Liver (tissue), 9 donors: Measurements from ENCODE around the gene MCM7. TPM values are rescaled to one million over a fixed set of nuclear protein-coding genes. Genes with fewer than 3 reads are reported as not detected.

ENCODE experiments used
- DNase-seq: peaks from one replicate; pipeline ENCODE4 v3.0.0-alpha.2; 2017; ENCODE audit warnings: low spot score
- H3K27ac ChIP-seq, 2 donors: one replicate each; pipeline ENCODE4 v1.7.0; 2013; ENCODE audit warnings: inconsistent platforms in 2 of 2, low read length in 2 of 2, control low read depth in 1 of 2, low read depth in 1 of 2, mild to moderate bottlenecking in 1 of 2
- H3K27me3 ChIP-seq, 4 donors: one replicate each; pipeline versions ENCODE4 v1.6.1 to v1.7.0; 2013; ENCODE audit warnings: low read length in 3 of 4, inconsistent platforms in 1 of 4, mild to moderate bottlenecking in 1 of 4, moderate library complexity in 1 of 4; ENCODE audit not compliant: control insufficient read depth in 4 of 4, insufficient read depth in 4 of 4
- H3K36me3 ChIP-seq, 4 donors: one replicate each; pipeline versions ENCODE4 v1.6.1 to v1.7.0; 2013; ENCODE audit warnings: low read length in 3 of 4, mild to moderate bottlenecking in 3 of 4, low read depth in 1 of 4, moderate library complexity in 1 of 4; ENCODE audit not compliant: control insufficient read depth in 4 of 4, insufficient read depth in 3 of 4
- H3K4me1 ChIP-seq, 4 donors: one replicate each; pipeline versions ENCODE4 v1.6.1 to v1.7.0; 2013; ENCODE audit warnings: low read length in 3 of 4, mild to moderate bottlenecking in 3 of 4, moderate library complexity in 1 of 4; ENCODE audit not compliant: control insufficient read depth in 4 of 4, insufficient read depth in 4 of 4
- H3K4me3 ChIP-seq, 3 donors: one replicate each; pipeline versions ENCODE4 v1.6.1 to v1.7.0; 2013; ENCODE audit warnings: low read length in 3 of 3, control low read depth in 1 of 3, low read depth in 1 of 3, mild to moderate bottlenecking in 1 of 3
- H3K9ac ChIP-seq, 2 donors: one replicate each; pipeline ENCODE4 v1.7.0; 2013; ENCODE audit warnings: low read length in 2 of 2, mild to moderate bottlenecking in 2 of 2, moderate library complexity in 2 of 2, control low read depth in 1 of 2, low read depth in 1 of 2
- H3K9me3 ChIP-seq, 4 donors: one replicate each; pipeline versions ENCODE4 v1.6.1 to v1.7.0; 2013; ENCODE audit warnings: low read length in 3 of 4; ENCODE audit not compliant: control insufficient read depth in 4 of 4
- FOXA1 ChIP-seq: IDR thresholded peaks from 2 replicates; pipeline ENCODE4 v1.6.1; 2016; ENCODE audit warnings: antibody characterized with exemption
- GABPA ChIP-seq, 2 donors: IDR thresholded peaks in 1 of 2; conservative IDR thresholded peaks in 1 of 2; 2 replicates each; pipeline ENCODE4 v1.6.1; 2016; ENCODE audit warnings: antibody characterized with exemption in 2 of 2, mild to moderate bottlenecking in 1 of 2, moderate library complexity in 1 of 2
- HNF4A ChIP-seq, 2 donors: conservative IDR thresholded peaks; 2 replicates each; pipeline ENCODE4 v1.6.1; 2016; ENCODE audit warnings: antibody characterized with exemption in 2 of 2, mild to moderate bottlenecking in 2 of 2
- HNF4G ChIP-seq: IDR thresholded peaks from 2 replicates; pipeline ENCODE4 v1.6.1; 2016; ENCODE audit warnings: antibody characterized with exemption
- JUND ChIP-seq, 2 donors: IDR thresholded peaks; 2 replicates each; pipeline ENCODE4 v1.6.1; 2016; ENCODE audit warnings: antibody characterized with exemption in 2 of 2
- NR2F2 ChIP-seq: IDR thresholded peaks from 2 replicates; pipeline ENCODE4 v1.6.1; 2016; ENCODE audit warnings: antibody characterized with exemption
- RAD21 ChIP-seq, 2 donors: IDR thresholded peaks; 2 replicates each; pipeline ENCODE4 v1.6.1; 2016; ENCODE audit warnings: antibody characterized with exemption in 2 of 2, mild to moderate bottlenecking in 2 of 2
- RXRA ChIP-seq, 2 donors: IDR thresholded peaks; 2 replicates each; pipeline ENCODE4 v1.6.1; 2017 to 2018; ENCODE audit warnings: antibody characterized with exemption in 2 of 2, mild to moderate bottlenecking in 1 of 2
- SP1 ChIP-seq: IDR thresholded peaks from 2 replicates; pipeline ENCODE4 v1.6.1; 2018; ENCODE audit warnings: antibody characterized with exemption, mild to moderate bottlenecking
- TAF1 ChIP-seq: conservative IDR thresholded peaks from 2 replicates; pipeline ENCODE4 v1.6.1; 2016; ENCODE audit warnings: antibody characterized with exemption, mild to moderate bottlenecking
- YY1 ChIP-seq: IDR thresholded peaks from 2 replicates; pipeline ENCODE4 v1.6.1; 2016; ENCODE audit warnings: antibody characterized with exemption, mild to moderate bottlenecking
- WGBS: extraction: QIAGEN DNeasy Blood & Tissue Kit; methylation state at CpG from one replicate; pipeline ENCODE4 v1.1.7; 2013; 5-methylcytosine and 5-hydroxymethylcytosine counted together
- polyA plus RNA-seq, 2 donors: library from polyadenylated mRNA; stranded (reverse) in 1 of 2; unstranded in 1 of 2; fragments of 200-250 nt in 1 of 2; fragments of >200 nt in 1 of 2; fragmentation: Nextera tagmentation in 1 of 2; extraction: Ambion mirVana in 1 of 2; gene quantifications; one replicate each; pipeline versions ENCODE4 v1.2.1 to v1.2.3, GENCODE V29; 2013 to 2015
- total RNA-seq, 2 donors: library from RNA; depleted of rRNA; stranded (reverse); fragments of >200 nt; gene quantifications; one replicate each; pipeline ENCODE4 v1.2.3, GENCODE V29; 2014
- TF ChIP-seq, protein P1 (sequence below): IDR thresholded peaks from 2 replicates; pipeline ENCODE4 v1.6.1; 2016; ENCODE audit warnings: antibody characterized with exemption
- TF ChIP-seq, protein P2 (sequence below): IDR thresholded peaks from 2 replicates; pipeline ENCODE4 v1.6.1; 2016; ENCODE audit warnings: antibody characterized with exemption
- TF ChIP-seq, protein P3 (sequence below): fragments of 150-350 bp; IDR thresholded peaks from 2 replicates; pipeline ENCODE4 v1.5.1; 2017; ENCODE audit warnings: improper control_type of control experiment, low read depth, low read length; ENCODE audit not compliant: missing input control
- donor health status: healthy.
- donor health status: healthy.
- donor health status: healthy.
- donor health status: healthy.
- donor health status: healthy.

Gene MCM7
- total and polyA plus RNA-seq, 4 donors = 12.6 to 143 (median 17.6) TPM

DNA sequence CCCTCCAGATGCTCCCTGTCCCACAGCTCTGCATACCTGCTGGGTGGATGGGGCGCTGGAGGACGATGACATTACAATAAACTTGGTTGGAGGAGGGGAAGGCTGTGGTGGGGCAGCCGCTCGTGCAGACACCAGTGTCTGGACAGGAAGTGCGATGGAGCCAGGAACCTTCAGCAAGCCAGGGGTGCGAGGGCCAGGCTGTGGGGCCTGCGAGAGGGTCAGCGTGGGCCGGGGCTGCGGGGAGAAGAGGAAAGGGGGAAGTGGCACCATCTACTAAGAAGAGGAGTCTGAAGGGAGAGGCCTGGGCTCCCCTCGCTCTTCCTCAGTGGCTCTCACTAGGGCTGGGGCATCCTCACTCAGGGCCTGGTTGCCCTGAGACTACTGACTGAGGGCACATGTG lies 6.7 kb upstream of the MCM7 start:
- Histone ChIP-seq H3K36me3 (peaks cover 3 to 49% (median 26%) of the 10 kb centered on the region in 4 donors), H3K4me3 (no peak overlapping the region), H3K4me1 (no peaks in the 10 kb centered on the region), H3K27me3 (no peaks in the 10 kb centered on the region), H3K9ac (no peak overlapping the region), H3K27ac (no peak overlapping the region), H3K9me3 (no peaks in the 10 kb centered on the region)
- WGBS = 75% methylated on average over 11 of the region's 11 CpGs
- DNase-seq = no peak
- TF ChIP-seq RXRA (IDR thresholded peaks at IDR 0.05) = no peak
- TF ChIP-seq TAF1 = no peak
- no peak for TF ChIP-seq HNF4G
- TF ChIP-seq YY1 = no peak
- no peak for TF ChIP-seq FOXA1

DNA sequence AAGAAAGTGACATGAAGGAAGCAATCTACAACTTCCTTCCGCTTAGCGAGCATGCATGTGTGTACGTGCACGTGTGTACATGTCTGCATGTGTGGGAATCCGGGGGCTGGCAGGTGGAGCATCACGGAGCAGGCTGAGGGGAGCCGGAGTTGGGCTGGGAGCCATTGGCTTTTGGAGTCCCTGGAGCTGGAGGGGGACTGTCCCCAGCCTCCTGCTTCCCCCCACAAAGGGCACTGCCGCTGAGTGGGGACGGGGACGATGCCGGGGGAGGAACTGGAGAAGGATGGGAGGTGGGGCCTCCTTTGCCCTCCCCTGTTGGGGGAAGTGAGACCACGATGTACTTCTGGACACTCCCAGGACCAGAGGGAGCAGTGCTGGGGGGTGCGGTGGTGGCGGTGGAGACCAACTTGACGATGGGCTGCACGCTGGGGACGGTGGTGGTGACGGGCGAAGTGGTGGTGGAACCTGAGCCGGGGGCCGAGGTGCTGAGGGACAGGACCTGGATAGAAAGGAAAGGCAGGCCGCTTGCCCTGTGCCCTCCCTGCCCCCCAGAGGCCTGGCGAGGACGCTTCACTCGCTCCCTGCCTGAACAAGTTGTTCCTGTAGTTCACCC lies 6.0 kb upstream of the MCM7 start:
- H3K27ac ChIP-seq = no peak overlapping the region
- no peak overlapping the region for H3K4me3 ChIP-seq
- no peak for TF ChIP-seq RXRA (IDR thresholded peaks at IDR 0.05)
- TF ChIP-seq SP1 = no peak
- TF ChIP-seq, protein P1, sequence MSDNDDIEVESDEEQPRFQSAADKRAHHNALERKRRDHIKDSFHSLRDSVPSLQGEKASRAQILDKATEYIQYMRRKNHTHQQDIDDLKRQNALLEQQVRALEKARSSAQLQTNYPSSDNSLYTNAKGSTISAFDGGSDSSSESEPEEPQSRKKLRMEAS = no peak
- no peak for TF ChIP-seq YY1
- no peak for TF ChIP-seq JUND (IDR thresholded peaks at IDR 0.05)
- TF ChIP-seq HNF4G = no peak
- TF ChIP-seq HNF4A (conservative IDR thresholded peaks at IDR 0.05) = no peak
- no peak for TF ChIP-seq TAF1
- TF ChIP-seq, protein P2, sequence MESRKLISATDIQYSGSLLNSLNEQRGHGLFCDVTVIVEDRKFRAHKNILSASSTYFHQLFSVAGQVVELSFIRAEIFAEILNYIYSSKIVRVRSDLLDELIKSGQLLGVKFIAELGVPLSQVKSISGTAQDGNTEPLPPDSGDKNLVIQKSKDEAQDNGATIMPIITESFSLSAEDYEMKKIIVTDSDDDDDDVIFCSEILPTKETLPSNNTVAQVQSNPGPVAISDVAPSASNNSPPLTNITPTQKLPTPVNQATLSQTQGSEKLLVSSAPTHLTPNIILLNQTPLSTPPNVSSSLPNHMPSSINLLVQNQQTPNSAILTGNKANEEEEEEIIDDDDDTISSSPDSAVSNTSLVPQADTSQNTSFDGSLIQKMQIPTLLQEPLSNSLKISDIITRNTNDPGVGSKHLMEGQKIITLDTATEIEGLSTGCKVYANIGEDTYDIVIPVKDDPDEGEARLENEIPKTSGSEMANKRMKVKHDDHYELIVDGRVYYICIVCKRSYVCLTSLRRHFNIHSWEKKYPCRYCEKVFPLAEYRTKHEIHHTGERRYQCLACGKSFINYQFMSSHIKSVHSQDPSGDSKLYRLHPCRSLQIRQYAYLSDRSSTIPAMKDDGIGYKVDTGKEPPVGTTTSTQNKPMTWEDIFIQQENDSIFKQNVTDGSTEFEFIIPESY = no peak
- no peak for TF ChIP-seq FOXA1
- TF ChIP-seq, protein P3, sequence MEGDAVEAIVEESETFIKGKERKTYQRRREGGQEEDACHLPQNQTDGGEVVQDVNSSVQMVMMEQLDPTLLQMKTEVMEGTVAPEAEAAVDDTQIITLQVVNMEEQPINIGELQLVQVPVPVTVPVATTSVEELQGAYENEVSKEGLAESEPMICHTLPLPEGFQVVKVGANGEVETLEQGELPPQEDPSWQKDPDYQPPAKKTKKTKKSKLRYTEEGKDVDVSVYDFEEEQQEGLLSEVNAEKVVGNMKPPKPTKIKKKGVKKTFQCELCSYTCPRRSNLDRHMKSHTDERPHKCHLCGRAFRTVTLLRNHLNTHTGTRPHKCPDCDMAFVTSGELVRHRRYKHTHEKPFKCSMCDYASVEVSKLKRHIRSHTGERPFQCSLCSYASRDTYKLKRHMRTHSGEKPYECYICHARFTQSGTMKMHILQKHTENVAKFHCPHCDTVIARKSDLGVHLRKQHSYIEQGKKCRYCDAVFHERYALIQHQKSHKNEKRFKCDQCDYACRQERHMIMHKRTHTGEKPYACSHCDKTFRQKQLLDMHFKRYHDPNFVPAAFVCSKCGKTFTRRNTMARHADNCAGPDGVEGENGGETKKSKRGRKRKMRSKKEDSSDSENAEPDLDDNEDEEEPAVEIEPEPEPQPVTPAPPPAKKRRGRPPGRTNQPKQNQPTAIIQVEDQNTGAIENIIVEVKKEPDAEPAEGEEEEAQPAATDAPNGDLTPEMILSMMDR = no peak
- TF ChIP-seq NR2F2 = no peak
- TF ChIP-seq GABPA (IDR thresholded peaks at IDR 0.05 in 1 of 2, conservative IDR thresholded peaks at IDR 0.05 in 1 of 2) = no peak
- no peak for TF ChIP-seq RAD21 (IDR thresholded peaks at IDR 0.05)
- H3K27me3 ChIP-seq = no peaks in the 10 kb centered on the region
- H3K4me1 ChIP-seq = peaks cover 0 to 3% (median 1%) of the 10 kb centered on the region in 4 donors
- WGBS = 92% methylated on average over 25 of the region's 25 CpGs
- H3K36me3 ChIP-seq = peaks cover 3 to 49% (median 26%) of the 10 kb centered on the region in 4 donors
- H3K9ac ChIP-seq = no peak overlapping the region
- H3K9me3 ChIP-seq = no peaks in the 10 kb centered on the region
- no peak for DNase-seq

DNA sequence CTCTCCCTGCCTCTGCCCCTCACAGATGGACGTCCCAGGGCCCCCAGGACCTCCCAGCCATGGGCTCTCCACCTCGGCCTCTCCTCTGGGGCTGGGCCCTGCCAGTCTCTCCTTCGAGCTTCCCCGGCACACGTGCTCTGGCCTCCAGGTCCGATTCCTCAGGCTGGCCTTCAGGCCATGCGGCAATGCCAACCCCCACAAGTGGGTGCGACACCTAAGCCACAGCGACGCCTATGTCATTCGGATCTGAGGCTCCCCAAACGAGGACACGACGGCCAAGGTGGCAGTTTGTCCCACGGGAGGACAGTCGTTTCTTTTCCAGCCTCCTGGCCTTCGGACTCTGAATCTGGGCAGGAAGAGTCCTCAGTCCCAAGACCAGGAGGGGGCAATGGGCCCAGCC lies 5.4 kb upstream of the MCM7 start:
- Histone ChIP-seq H3K9ac (no peak overlapping the region), H3K27me3 (no peaks in the 10 kb centered on the region), H3K4me1 (peaks cover 0 to 4% (median 2%) of the 10 kb centered on the region in 4 donors), H3K27ac (no peak overlapping the region), H3K9me3 (no peaks in the 10 kb centered on the region), H3K4me3 (no peak overlapping the region), H3K36me3 (peaks cover 3 to 44% (median 26%) of the 10 kb centered on the region in 4 donors)
- WGBS = 87% methylated on average over 17 of the region's 17 CpGs
- no peak for DNase-seq
- TF ChIP-seq RAD21 (IDR thresholded peaks at IDR 0.05) (no peak), NR2F2 (no peak), RXRA (IDR thresholded peaks at IDR 0.05) (no peak)
